HG02884 (cell line): ENCODE results near the gene IGF1.

ENCODE experiments used
- ATAC-seq: cut with Tn5 transposase; IDR thresholded peaks from one replicate; pipeline ENCODE4 v1.9.1; 2021; ENCODE audit warnings: mild to moderate bottlenecking, moderate library complexity; ENCODE audit not compliant: unreplicated experiment

The IGF1 gene

GRCh38 chr12:102429211-102430154 is 50.9 kb downstream of the IGF1 start:
- ATAC-seq = no peak

GRCh38 chr12:102427543-102427941 is 52.8 kb downstream of the IGF1 start:
- ATAC-seq = no peak

- ATAC-seq = no peak
These were observed 53.5 kb downstream of the IGF1 start for GRCh38 chr12:102426599-102427542.

- no peak for ATAC-seq
These were observed 55.0 kb downstream of the IGF1 start for GRCh38 chr12:102425109-102426039.

GRCh38 chr12:102423462-102423861 is 56.9 kb downstream of the IGF1 start:
- ATAC-seq = no peak

GRCh38 chr12:102421802-102422583 is 58.4 kb downstream of the IGF1 start:
- ATAC-seq = no peak

GRCh38 chr12:102419094-102419764 is 61.1 kb downstream of the IGF1 start:
- ATAC-seq = no peak

- no peak for ATAC-seq
These were observed 63.3 kb downstream of the IGF1 start for GRCh38 chr12:102417055-102417454.

GRCh38 chr12:102415515-102415914 is 64.8 kb downstream of the IGF1 start:
- ATAC-seq = no peak

GRCh38 chr12:102413396-102413795 is 67.0 kb downstream of the IGF1 start:
- ATAC-seq = no peak

- ATAC-seq = no peak
These were observed 69.9 kb downstream of the IGF1 start for GRCh38 chr12:102410511-102410910.

GRCh38 chr12:102408487-102409297 is 71.7 kb downstream of the IGF1 start:
- no peak for ATAC-seq

GRCh38 chr12:102407776-102408486 is 72.4 kb downstream of the IGF1 start:
- ATAC-seq = no peak

- no peak for ATAC-seq
These were observed 74.3 kb downstream of the IGF1 start for GRCh38 chr12:102406033-102406584.

- no peak for ATAC-seq
These were observed 79.3 kb downstream of the IGF1 start for GRCh38 chr12:102401087-102401486.

- no peak for ATAC-seq
These were observed 80.7 kb downstream of the IGF1 start for GRCh38 chr12:102399653-102400052.

- ATAC-seq = no peak
These were observed 84.1 kb downstream of the IGF1 start for GRCh38 chr12:102396276-102396675.
